ENCODE data around the gene OSCP1. TPM values are rescaled to one million over a fixed set of nuclear protein-coding genes. Genes with fewer than 3 reads are reported as not detected.

Gene OSCP1
- total RNA-seq, 2 experiments from 2014 or later, result 1.2 to 1.5 TPM

- H3K27me3 Mint-ChIP-seq, result no peaks in the 10 kb centered on the region
- H3K36me3 Mint-ChIP-seq (ENCODE audit: low read depth), result peaks cover 31% of the 10 kb centered on the region
- H3K27ac Mint-ChIP-seq, result peak overlapping the region; percentile 97
- no peak for ATAC-seq
- TF ChIP-seq CTCF (IDR thresholded peaks at IDR 0.05), result no peak
- peak overlapping the region; percentile 99 for H3K4me3 Mint-ChIP-seq
- H3K4me1 Mint-ChIP-seq (ENCODE audit: low read depth), result peaks cover 30% of the 10 kb centered on the region
- intact Hi-C loops (cut with micrococcal nuclease), result no loop called here
- ChIA-PET POLR2A (interaction anchor here (1.0 to 1.6 kb wide), 8 partner anchors 8 to 1015 kb away, joined by 3 to 14 read pairs (median 4); partner anchors contain the start of genes MAP7D1 and OSCP1), CTCF (no interaction called here)
- DNase-seq, result no peak
- no peaks in the 10 kb centered on the region for H3K9me3 Mint-ChIP-seq
Observed at GRCh38 chr1:36463463-36463802, 13.2 kb upstream of the OSCP1 start.

GRCh38 chr1:36458910-36459309 is 8.7 kb upstream of the OSCP1 start:
- Mint-ChIP-seq H3K27ac (peak overlapping the region; percentile 96), H3K4me1 (ENCODE audit: low read depth) (peaks cover 35% of the 10 kb centered on the region), H3K27me3 (no peaks in the 10 kb centered on the region), H3K9me3 (no peaks in the 10 kb centered on the region), H3K36me3 (ENCODE audit: low read depth) (peaks cover 46% of the 10 kb centered on the region), H3K4me3 (peak overlapping the region; percentile 47)
- intact Hi-C loops (cut with micrococcal nuclease), result no loop called here
- no peak for TF ChIP-seq CTCF (IDR thresholded peaks at IDR 0.05)
- ChIA-PET POLR2A (interaction anchor here (0.6 to 1.5 kb wide), 5 partner anchors 12 to 434 kb away, joined by 3 to 5 read pairs (median 3); partner anchors contain the start of gene TRAPPC3), CTCF (no interaction called here)
- DNase-seq, result peak; percentile 85
- ATAC-seq, result peak; percentile 89

GRCh38 chr1:36457691-36458090 is 7.4 kb upstream of the OSCP1 start:
- Mint-ChIP-seq H3K27ac (peak overlapping the region; percentile 70), H3K9me3 (no peaks in the 10 kb centered on the region), H3K36me3 (ENCODE audit: low read depth) (peaks cover 43% of the 10 kb centered on the region), H3K4me1 (ENCODE audit: low read depth) (peaks cover 34% of the 10 kb centered on the region), H3K4me3 (no peak overlapping the region), H3K27me3 (no peaks in the 10 kb centered on the region)
- intact Hi-C loops (cut with micrococcal nuclease), result no loop called here
- POLR2A ChIA-PET, result interaction anchor here (1.5 kb wide), 1 partner anchor 71 kb away, joined by 5 read pairs; no protein-coding TSS in a partner anchor
- no peak for TF ChIP-seq CTCF (IDR thresholded peaks at IDR 0.05)
- ATAC-seq, result no peak
- CTCF ChIA-PET, result no interaction called here
- DNase-seq, result no peak

- no peak for ATAC-seq
- Mint-ChIP-seq H3K36me3 (ENCODE audit: low read depth) (peaks cover 34% of the 10 kb centered on the region), H3K27ac (peak overlapping the region; percentile 50), H3K4me3 (no peak overlapping the region), H3K4me1 (ENCODE audit: low read depth) (peaks cover 28% of the 10 kb centered on the region), H3K27me3 (no peaks in the 10 kb centered on the region), H3K9me3 (no peaks in the 10 kb centered on the region)
- ChIA-PET POLR2A (no interaction called here), CTCF (no interaction called here)
- intact Hi-C loops (cut with micrococcal nuclease), result no loop called here
- no peak for TF ChIP-seq CTCF (IDR thresholded peaks at IDR 0.05)
- no peak for DNase-seq
Observed at GRCh38 chr1:36456391-36456928, 6.2 kb upstream of the OSCP1 start.

GRCh38 chr1:36455386-36455785 is 5.1 kb upstream of the OSCP1 start:
- H3K36me3 Mint-ChIP-seq (ENCODE audit: low read depth), result peaks cover 30% of the 10 kb centered on the region
- TF ChIP-seq CTCF (IDR thresholded peaks at IDR 0.05), result no peak
- CTCF ChIA-PET, result no interaction called here
- POLR2A ChIA-PET, result interaction anchor here (0.9 to 1.6 kb wide), 3 partner anchors 8 to 103 kb away, joined by 3 to 14 read pairs (median 4); partner anchors contain the start of gene MRPS15
- H3K27ac Mint-ChIP-seq, result peak overlapping the region; percentile 11
- H3K27me3 Mint-ChIP-seq, result no peaks in the 10 kb centered on the region
- H3K4me1 Mint-ChIP-seq (ENCODE audit: low read depth), result peaks cover 30% of the 10 kb centered on the region
- no peak overlapping the region for H3K4me3 Mint-ChIP-seq
- no peaks in the 10 kb centered on the region for H3K9me3 Mint-ChIP-seq
- ATAC-seq (no peak), DNase-seq (no peak)
- intact Hi-C loops (cut with micrococcal nuclease), result no loop called here

Data from activated CD8-positive, alpha-beta T cell treated with anti-CD3 and anti-CD28 coated beads for 36 hours (primary cell).